Left lobe of liver (tissue), 2 donors: Measurements from ENCODE around the gene PEPD. TPM values are rescaled to one million over a fixed set of nuclear protein-coding genes. Genes with fewer than 3 reads are reported as not detected.
"Not testable (repeated sequence)": the region's sequence is repeated elsewhere in the genome, so short reads cannot be mapped to it uniquely, and the experiment has no call there.

ENCODE experiments used
- ATAC-seq: fragments of 200-7000 bp; cut with Tn5 transposase; one replicate; pipeline ENCODE4 v1.9.1; 2020; ENCODE audit warnings: mild to moderate bottlenecking, moderate library complexity
- DNase-seq: peaks from one replicate; pipeline ENCODE4 v3.0.0-alpha.2; 2020; ENCODE audit warnings: low spot score
- total RNA-seq: library from RNA; stranded (reverse); gene quantifications from one replicate; pipeline ENCODE4 v1.2.1, GENCODE V29; 2021
- donor health status: DM: no; HTN: no; CAD: no; lungs with moderate emphysema.
- donor health status: DM: no; HTN: yes; CAD: no.

The PEPD gene
- 201 TPM for total RNA-seq

DNA sequence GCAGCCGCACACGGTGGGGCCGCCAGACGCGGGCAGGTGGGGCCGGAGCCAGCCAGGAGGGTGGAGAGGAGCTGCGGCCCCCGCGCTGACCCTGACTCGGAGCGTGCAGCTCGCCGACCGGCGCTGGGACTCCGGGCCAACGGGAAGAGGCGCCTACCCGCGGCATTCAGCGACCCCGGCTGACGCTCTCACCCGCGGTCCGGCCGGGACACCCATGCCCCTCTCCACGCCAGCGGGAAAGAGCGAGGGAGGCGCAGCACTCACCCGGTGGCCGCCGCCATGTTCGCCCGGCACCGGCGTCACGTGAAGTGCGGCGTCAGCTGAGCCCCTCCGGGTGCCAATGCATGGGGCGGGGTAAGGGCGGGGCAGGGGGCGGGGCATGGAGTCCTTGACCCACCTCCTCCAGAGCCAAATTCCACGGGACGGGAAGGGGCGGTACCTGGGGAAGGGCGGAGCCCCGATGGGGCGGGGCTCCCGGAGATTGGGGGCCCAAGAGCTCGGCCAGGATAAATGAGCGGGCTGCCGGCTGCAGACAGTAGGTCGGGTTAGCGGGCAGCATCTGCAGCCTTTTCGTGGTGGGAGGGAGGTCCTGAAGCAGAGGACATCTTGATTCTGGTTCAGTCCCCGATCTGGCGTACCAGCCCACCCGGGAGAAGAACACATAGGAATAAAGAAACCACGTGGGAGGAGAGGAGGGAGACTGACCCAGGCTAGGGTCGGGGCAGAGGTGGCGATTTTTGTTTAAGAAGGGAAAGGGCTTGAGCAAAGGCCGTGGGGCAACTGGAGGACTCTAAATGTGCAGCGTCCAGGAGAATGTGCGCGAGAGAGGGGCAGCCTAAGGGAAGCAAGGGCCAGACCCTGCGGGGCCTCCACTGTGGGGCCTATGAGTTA, at the start of gene PEPD:
Gene PEPD, minus strand, starts transcription at position 312 of the 891 bp plus-strand sequence. Its CDS starts 31 bp downstream, at position 281.
- peak; percentile 92 for DNase-seq
- ATAC-seq = peak; percentile 82

DNA sequence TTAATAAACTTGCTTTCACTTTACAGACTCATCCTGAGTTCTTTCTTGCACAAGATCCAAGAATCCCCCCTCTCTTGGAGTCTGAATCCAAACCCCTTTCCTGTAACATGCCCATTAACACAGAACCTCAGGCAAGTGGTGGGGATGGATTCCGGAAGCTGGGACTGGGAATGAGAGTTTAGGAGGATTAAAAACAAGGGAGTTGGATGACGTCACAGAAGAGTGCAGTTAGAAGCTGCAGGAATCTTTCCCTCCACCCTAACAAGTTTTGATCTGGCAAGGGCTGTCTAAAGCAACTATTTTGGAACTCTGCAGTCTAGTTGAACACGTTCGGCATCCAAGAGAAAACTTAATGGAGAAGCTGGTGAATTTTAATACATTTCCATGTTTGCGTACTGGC, 48.2 kb upstream of the PEPD start:
- no peak for ATAC-seq

DNA sequence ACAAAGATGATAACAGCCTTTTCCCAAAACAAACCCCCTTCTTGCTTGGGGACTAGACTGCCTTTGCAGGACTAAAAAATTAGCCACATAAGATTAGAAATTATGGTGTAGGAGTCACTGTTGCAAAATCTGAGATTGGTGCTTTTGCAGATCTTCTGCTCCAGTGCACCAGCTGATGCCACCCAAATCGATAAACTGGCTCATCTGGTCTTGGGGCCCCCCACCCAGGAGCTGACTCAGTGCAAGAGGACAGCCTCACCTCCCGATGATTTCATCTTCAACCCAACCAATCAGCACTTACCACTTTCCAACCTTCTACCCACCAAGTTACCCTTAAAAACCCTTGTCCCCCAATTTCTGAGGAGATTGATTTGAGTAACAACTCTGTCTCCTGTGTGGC, 47.1 kb upstream of the PEPD start:
- no peak for ATAC-seq
- no peak for DNase-seq

More for the DNA sequence above, 48.2 kb upstream of the PEPD start:
- DNase-seq = no peak

DNA sequence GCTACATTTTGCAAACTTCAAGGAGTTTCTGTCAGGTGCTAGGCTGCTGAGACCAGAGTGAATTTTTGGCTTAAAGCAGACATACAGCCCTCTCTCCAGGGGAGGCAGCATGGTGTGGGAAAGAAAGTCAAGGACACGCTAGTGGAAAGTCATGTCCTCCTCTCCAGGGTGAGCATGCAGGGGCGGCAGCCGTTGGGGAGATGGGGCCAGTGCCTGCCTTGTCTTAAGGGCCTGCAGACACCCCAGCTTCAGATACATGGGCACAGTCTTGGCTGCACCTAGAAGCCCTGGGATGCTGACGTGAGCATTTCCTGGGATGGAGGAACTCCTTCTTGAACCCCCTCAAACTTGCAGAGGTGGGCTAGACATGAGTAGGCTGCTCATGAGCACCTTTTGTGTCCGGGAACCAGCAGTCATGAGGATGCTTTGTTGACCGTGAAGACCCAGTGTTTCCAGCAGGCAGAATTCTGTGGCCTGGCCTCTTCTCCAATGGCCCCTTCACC, 43.3 kb upstream of the PEPD start:
- no peak for ATAC-seq
- DNase-seq = no peak

DNA sequence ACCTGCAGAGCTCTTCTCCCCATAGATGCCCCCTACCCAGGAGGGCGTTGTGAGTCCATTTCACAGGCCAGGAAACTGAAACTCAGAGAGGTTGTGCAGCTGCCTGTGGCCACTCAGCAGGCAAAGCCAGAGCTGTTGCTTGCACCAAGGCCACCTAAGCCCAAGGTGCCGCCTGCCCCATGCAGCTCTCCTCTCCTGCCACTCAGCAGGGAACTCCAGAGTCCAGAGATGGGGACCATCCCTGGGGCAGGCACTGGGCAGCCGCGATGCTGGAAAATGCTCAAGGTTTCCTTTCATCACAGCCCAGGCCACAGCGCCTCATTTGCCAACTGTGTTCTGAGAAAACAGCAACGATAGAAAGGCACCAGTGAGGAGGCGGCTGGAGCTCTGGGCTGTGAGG, 41.0 kb upstream of the PEPD start:
- DNase-seq = no peak
- ATAC-seq = no peak

DNA sequence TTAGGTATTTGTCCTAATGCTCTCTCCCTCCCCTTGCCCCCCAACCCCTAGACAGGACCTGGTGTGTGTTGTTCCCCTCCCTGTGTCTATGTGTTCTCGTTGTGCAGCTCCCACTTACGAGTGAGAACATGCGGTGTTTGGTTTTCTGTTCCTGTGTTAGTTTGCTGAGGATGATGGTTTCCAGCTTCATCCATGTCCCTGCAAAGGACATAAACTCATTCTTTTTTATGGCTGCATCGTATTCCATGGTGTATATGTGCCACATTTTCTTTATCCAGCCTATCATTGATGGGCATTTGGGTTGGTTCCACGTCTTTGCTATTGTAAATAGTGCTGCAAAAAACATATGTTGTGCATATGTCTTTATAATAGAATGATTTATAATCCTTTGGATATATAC, 40.1 kb upstream of the PEPD start:
- not testable (repeated sequence) for ATAC-seq

DNA sequence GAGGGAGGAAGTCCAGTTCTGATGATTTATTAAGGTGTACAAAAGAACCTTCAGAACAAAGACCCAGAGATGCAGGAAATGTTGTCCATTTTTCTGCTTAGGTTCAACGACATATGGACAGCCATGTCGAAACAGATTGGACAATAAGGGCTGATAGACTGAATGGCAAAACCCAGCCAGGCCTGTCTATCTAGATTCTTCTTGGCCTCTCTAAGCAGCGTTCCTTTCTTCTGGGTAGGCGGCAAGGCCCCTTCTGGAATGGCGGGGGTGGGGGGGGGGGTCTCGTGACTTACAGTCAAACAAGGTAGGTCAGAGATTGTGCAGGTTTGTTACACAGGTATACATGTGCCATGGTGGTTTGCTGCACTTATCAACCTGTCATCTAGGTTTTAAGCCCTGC, 39.7 kb upstream of the PEPD start:
- no peak for ATAC-seq
- DNase-seq = no peak

More for the DNA sequence above, 40.1 kb upstream of the PEPD start:
- not testable (repeated sequence) for DNase-seq

DNA sequence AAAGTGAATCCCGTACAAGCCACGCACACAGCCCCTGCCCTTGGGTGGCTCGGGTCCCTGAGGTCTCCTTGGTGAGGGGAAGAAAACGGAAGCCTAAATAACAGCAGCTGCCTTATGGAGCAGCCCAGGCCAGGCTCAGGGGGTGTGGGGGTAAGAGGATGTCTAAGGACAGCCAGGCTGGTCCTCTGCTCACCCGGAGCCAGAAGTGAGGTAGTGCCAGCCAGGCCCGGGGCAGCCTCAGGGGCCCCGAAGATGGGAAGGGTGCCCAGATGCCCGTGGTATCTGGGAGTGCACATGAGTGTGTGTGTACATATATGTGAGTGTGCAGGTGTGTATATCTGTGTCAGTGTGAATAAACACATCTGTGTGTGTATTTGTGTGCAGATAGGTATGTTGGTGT, 38.4 kb upstream of the PEPD start:
- no peak for ATAC-seq
- no peak for DNase-seq

DNA sequence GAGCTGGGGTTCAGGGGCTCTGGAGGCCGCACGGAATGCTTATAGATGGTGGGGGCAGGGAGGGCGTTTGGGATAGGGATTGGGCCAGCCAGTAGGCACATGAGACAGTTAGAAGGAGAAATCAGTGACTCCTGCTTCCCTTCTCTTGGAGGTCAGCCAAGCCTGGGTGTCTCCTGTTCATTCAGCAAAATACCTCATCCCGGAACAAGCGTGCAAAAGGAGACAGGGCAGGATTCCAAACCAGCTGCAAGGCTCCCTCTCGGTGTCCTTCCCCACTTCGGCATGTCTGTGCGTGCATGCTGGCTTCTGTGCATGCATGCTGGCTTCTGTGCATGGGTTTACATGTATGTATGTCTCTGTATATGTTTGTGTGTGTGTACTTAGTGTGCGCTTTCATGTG, 37.3 kb upstream of the PEPD start:
- ATAC-seq = no peak
- no peak for DNase-seq

DNA sequence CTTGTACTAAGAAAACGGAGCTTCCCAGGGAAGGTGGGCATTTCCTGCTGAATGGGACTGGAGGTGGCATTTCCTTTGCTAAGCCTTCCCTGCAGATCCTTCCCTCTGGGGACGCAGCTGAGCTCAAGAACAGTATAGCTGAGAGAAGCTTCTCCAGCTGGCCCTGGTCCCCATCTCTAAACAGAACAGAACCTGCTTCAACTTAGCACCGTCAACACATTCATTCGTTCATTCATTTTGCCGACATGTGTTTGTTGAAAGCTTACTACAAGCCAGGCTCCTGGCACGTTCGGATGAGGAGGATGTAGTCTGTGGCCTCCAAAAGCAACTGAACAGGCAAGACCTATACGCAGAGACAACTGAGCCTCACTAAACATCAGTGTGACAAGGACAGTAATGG, 36.6 kb upstream of the PEPD start:
- ATAC-seq = no peak
- no peak for DNase-seq

DNA sequence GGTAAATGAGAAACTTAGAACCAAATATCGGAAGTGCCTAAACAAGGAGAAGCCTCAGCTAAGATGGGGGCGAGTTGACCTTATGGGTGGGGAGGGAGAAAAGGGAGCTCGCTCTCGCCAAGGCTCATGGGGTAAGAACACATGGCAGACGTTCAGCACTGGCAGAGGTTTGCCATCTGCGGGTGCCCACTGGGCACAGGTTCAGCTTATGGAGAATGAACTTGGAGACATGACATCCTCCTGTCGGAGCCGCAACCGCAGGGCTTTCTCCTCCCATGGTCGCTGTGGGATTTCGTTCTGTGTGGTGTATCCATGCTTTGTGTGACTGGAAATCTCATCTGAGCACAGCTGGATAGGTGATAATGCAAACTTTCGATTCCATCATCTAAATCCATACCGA, 36.1 kb upstream of the PEPD start:
- no peak for DNase-seq
- no peak for ATAC-seq

DNA sequence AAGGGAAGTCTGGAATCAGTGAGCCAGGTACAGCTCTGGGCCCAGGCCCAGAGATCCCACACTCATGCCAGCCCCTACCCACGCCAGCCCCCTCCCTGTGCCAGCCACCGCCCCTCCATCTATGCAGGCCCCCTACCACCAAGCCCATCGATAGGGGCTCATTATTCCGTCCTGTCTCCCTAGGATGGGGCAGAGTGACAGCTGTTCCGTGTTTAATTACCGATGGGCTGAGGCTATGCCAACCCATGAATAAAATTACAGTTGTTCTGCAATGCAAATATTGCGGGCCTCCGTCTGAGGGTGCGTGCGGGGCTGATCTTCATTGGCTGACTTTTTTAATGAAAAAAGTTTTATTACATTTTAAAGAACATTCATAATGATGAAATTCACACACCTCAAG, 35.6 kb upstream of the PEPD start:
- DNase-seq (no peak), ATAC-seq (no peak)

DNA sequence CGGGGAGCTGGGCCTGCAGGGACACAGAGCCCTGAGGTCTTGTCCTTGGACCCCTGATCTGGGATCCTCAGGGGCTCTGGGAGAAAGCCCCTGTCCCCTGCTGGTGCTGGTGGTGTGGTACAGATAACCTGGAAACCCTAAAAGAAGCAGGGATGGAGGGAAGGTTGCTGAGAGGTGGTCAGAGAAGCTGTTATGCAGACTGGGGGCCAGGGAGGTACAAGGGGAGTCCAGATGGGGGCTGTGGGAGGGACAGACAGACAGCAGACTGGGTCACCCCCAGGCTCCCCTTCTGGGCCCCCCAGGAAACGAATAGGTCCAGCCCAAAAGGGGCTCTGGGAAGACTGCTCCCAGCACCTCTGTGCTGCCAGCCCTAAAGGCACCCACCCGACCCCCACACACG, 34.7 kb upstream of the PEPD start:
- no peak for DNase-seq
- no peak for ATAC-seq

DNA sequence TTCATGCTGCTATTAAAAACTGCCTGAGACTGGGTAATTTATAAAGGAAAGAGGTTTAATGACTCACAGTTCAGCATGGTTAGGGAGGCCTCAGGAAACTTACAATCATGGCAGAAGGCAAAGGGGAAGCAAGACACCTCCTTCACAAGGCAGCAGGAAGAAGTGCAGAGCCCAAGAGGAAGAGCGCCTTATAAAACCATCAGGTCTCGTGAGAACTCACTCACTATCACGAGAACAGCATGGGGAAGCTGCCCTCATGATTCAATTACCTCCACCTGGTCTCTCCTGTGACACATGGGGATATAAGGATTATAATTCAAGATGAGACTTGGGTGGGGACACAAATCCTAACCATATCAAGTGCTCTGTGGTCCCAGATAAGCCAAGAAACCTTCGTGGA, 34.1 kb upstream of the PEPD start:
- not testable (repeated sequence) for DNase-seq, ATAC-seq

DNA sequence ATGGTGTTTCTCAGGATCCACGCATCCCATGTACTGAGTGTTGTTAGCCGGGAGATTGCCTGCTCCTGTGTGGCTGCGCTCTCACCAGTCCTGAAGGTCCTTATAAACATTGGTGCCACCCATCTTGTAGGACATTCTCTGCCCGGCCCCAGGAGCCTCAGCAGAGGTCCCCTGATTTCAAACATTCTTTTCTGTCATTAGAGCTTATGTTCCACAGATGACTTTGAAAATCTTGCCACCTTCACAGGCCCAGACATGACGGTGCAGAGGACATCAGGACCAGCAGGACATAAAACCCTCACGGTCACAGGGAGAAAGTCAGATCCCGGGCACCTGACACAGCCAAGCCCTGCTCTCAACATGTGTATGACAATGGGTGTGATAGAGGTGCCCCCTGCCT, 33.2 kb upstream of the PEPD start:
- DNase-seq = no peak
- ATAC-seq = no peak

DNA sequence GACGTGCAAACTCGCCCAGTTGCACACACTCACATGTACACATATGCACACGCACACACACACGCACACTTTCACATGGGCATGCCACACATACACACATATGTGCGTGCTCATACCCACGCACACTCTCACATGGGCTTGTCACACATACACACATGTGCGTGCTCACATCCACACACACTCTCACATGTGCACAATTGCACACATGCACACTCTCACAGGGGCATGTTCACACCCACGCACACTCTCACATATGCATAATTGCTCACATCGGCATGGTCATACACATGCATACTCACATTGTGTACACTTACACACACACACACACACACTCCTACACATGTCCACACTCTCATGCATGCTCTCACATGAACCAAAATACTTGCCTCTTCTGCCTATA, 32.8 kb upstream of the PEPD start:
- DNase-seq (no peak), ATAC-seq (no peak)

DNA sequence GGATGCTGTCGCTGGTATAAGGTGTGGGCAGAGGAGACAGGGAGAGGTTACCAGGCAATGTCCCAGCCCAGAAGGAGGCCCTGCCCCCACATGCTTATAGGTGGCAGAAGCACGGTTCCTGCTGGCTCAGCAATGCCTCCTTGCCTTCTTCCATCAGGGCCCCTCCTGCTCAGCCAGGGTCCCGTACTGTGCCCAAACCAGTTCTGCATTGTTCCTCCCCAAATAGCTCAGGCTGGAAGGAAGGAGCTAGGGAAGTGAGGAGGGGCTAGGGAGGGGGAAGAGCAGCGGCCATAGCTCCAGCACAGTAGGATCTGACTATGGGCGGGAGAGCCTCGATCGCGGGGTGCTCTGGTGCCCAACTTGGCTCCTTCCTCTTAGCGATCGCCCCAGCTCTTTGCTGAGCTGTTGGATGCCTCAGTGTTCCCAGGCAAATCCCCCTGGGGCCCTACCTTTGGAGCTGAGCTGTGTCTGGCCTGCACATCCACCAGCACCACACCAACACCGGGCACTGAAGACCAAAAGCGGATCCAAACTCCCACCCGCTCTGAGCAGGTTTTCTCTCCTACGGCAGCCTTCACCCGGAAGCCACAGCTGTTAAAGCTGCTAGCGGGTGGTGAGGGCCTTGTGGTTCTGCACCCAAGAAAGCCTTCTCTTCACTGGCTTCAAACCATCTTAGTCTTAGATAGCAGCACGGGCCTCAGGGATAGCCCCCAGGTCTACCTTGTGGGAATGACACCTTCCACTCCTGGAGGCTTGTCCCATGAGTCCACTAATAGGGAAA, 32.1 kb upstream of the PEPD start:
- no peak for DNase-seq
- no peak for ATAC-seq

DNA sequence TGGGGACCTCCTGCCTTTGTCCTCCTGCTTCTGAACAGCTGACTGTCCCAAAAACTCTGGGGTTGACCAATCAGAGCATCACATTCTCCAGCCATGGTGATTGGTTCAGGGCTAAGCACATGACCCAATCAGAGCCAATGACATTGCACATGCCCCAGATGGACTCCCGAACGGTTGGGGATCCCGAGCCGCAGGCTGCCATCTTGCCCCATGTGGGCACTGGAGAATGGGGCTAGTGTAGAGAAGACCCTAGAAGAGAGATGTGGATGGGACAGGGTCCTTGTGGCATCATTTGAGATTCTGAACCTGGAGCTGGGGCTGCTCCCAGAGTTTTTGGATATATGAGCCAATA, 31.3 kb upstream of the PEPD start:
- ATAC-seq (no peak), DNase-seq (no peak)

DNA sequence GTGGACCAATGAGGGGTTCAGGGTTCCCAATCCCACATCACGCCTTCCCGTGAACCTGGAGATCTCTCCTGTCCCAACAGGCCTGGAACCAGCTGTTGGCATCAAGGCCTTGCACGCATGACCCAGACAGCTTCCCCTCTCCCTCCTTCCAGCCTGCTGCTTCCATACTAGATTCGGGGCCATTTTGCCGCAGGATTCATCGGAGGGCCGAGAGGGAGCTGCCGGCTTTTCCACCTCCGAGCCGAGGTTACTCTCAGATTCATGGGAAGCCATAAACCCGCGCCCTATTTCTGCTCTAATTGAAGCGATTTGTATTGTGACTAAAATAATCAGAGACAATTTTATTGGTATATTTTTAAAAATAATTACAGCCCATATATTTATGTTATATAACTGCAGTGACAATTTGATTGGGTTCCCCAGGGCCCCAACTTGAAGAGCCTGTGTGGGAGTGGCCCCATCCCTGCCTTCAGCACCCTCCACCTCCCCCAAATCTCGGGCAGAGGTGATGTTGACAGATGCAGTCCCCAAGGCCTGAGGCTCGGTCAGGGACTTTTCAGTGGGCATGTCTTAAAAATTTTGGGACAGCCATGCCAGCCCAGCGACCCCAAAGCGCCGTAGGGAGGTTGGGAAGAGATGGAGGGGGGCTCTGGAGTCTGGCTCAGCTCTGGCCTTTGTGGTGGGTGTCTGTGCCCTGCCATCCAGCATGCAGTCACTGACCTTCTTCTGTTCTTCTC, 30.8 kb upstream of the PEPD start:
- DNase-seq = no peak
- no peak for ATAC-seq

DNA sequence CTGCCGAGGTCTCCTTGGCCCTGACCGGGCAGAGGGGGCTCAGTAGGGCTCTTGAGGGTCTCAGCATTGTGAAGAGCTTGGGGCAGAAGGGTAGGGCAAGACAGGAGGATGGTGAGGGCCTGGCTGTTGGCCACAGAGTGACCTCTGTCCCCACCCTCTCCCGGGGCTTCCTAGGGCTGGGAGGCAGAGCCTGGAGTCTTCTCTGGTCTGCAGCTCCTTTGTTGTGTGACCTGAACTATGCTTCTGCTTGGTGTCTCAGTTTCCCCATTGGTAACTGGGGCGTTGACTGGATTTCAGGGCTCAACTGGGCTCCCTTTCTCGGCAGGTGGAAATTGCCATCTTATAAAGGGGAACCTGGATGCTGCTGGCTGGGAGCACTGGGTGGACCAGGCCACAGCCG, 30.1 kb upstream of the PEPD start:
- ATAC-seq (no peak), DNase-seq (no peak)

DNA sequence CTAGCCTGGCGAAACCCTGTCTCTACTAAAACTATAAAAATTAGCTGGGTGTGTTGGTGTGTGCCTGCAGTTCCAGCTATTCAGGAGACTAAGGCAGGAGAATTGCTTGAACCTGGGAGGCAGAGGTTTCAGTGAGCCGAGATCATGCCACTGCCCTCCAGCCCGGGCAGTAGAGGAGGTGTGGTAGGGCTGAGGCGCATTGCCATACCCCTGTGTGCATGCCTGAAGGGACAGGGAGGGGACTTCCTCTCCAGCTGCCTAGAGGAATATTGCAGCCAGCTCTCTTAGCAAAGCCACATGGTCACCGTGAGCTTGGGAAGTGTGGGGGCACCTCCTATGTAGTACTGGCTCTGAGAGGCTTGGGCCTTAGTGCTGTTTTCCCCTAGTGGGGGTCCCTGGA, 29.2 kb upstream of the PEPD start:
- ATAC-seq (no peak), DNase-seq (no peak)
